AG04450 (cell line): ENCODE results near the gene SMDT1. TPM values are rescaled to one million over a fixed set of nuclear protein-coding genes. Genes with fewer than 3 reads are reported as not detected.
"Not testable (repeated sequence)": the region's sequence is repeated elsewhere in the genome, so short reads cannot be mapped to it uniquely, and the experiment has no call there.

ENCODE experiments used
- CTCF ChIA-PET: fragments of 300-600, 350-600 bp; formaldehyde crosslinking; extraction: SDS; loops from one replicate; lab custom pipeline; 2022; ENCODE audit warnings: antibody characterized with exemption, inconsistent platforms; lab: Charles Lee
- POLR2A ChIA-PET: fragments of 350-600 bp; formaldehyde crosslinking; extraction: SDS; loops from one replicate; lab custom pipeline; 2021; ENCODE audit warnings: antibody characterized with exemption, inconsistent platforms; lab: Yijun Ruan, JAX
- DNase-seq: peaks from one replicate; pipeline ENCODE4 v3.0.0-alpha.2; 2011; ENCODE audit warnings: low read depth, low spot score
- H3K27ac ChIP-seq: one replicate; pipeline ENCODE4 v1.5.1; 2012; ENCODE audit warnings: low read depth, low read length, control low read depth
- H3K27me3 ChIP-seq: one replicate; pipeline ENCODE4 v1.6.0; 2012; ENCODE audit warnings: low read length; ENCODE audit not compliant: control insufficient read depth, insufficient read depth
- H3K4me3 ChIP-seq: 2 replicates; pipeline ENCODE4 v1.5.1; 2011; ENCODE audit warnings: mild to moderate bottlenecking, low read depth, low read length, control low read depth
- H3K9me3 ChIP-seq: 2 replicates; pipeline ENCODE4 v1.5.1; 2012; ENCODE audit warnings: low read length; ENCODE audit not compliant: control insufficient read depth, insufficient read depth
- CTCF ChIP-seq: IDR thresholded peaks from 2 replicates; pipeline ENCODE4 v1.5.1; 2011; ENCODE audit warnings: low read depth, low read length, control low read depth, inconsistent platforms
- polyA plus RNA-seq: library from polyadenylated mRNA; depleted of rRNA; stranded (reverse); fragments of >200 nt; gene quantifications from 2 replicates; pipeline ENCODE4 v1.2.3, GENCODE V29; 2011

SMDT1 gene
- polyA plus RNA-seq, 1 experiment, result 28.9 TPM

GRCh38 chr22:42111798-42112197 lies 32.3 kb downstream of the SMDT1 start:
- Histone ChIP-seq H3K9me3 (peaks cover 17% of the 10 kb centered on the region), H3K27me3 (peaks cover 2% of the 10 kb centered on the region), H3K27ac (no peak overlapping the region), H3K4me3 (no peak overlapping the region)
- TF ChIP-seq CTCF, result no peak
- ChIA-PET POLR2A (no interaction called here), CTCF (interaction anchor here (0.6 to 2.0 kb wide), 4 partner anchors 11 to 119 kb away, joined by 3 to 7 read pairs (median 6); no protein-coding TSS in a partner anchor)
- DNase-seq, result no peak

DNA sequence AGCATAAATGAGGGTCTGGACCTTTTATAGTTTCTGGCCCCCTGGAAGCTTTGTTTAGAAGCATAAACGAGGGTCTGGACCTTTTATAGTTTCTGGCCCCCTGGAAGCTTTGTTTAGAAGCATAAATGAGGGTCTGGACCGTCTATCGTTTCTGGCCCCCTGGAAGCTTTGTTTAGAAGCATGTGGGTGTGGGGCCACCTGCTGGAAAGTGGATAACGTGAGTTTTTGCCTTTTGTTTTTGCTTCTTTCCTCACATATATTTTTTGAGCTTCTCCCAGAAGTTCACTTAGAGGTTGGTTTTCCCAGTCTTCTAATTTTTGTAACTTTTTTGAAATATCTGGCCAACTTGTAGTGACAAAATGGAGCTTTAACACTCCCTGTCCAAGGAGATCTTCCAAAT lies 33.3 kb downstream of the SMDT1 start:
- POLR2A ChIA-PET, H3K4me3 ChIP-seq, DNase-seq, H3K27me3 ChIP-seq, H3K27ac ChIP-seq: not testable (repeated sequence)
- peaks cover 17% of the 10 kb centered on the region for H3K9me3 ChIP-seq
- 0 out of 2 replicates have a peak, but pooled peaks have one; percentile 12 for TF ChIP-seq CTCF
- CTCF ChIA-PET, result interaction anchor here (0.9 to 2.0 kb wide), 2 partner anchors 22 to 146 kb away, joined by 4 to 7 read pairs; no protein-coding TSS in a partner anchor

DNA sequence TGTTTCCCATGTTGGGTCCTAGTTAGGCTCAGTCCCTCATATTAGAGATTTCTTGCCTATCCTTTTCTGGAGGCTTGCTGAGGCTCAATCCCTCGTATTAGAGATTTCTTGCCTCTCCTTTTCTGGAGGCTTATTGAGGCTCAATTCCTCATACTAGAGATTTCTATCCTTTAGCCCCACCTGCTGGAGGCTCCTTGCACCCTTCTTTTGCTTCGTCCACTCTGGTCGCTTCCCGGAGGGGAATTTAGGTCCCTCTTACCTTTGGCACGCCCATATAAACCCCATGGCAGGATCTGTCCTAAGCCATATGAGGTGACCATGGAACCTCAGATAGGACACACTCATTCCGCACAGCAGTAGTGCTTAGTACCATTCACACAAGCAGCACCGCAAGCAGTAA lies 35.2 kb downstream of the SMDT1 start:
- ChIA-PET POLR2A (no interaction called here), CTCF (interaction anchor here (0.6 to 1.0 kb wide), 2 partner anchors 56 to 417 kb away, joined by 3 read pairs; no protein-coding TSS in a partner anchor)
- DNase-seq, result no peak
- no peak overlapping the region for H3K27ac ChIP-seq
- H3K27me3 ChIP-seq, result no peaks in the 10 kb centered on the region
- peaks cover 13% of the 10 kb centered on the region for H3K9me3 ChIP-seq
- peak; percentile 48 for TF ChIP-seq CTCF
- H3K4me3 ChIP-seq, result no peak overlapping the region

- CTCF ChIA-PET, result interaction anchor here (0.6 to 1.0 kb wide), 2 partner anchors 55 to 418 kb away, joined by 3 read pairs; no protein-coding TSS in a partner anchor
- peaks cover 13% of the 10 kb centered on the region for H3K9me3 ChIP-seq
- H3K4me3 ChIP-seq, POLR2A ChIA-PET, DNase-seq, H3K27me3 ChIP-seq, H3K27ac ChIP-seq: not testable (repeated sequence)
Measured at GRCh38 chr22:42115420-42115830, 35.9 kb downstream of the SMDT1 start.

GRCh38 chr22:42116848-42117424 lies 37.4 kb downstream of the SMDT1 start:
- H3K9me3 ChIP-seq, result peaks cover 13% of the 10 kb centered on the region
- no peak overlapping the region for H3K4me3 ChIP-seq
- CTCF ChIA-PET, result interaction anchor here (0.6 to 1.4 kb wide), 2 partner anchors 26 to 102 kb away, joined by 3 to 7 read pairs; no protein-coding TSS in a partner anchor
- TF ChIP-seq CTCF, result no peak
- POLR2A ChIA-PET, result no interaction called here
- H3K27ac ChIP-seq, result no peak overlapping the region
- H3K27me3 ChIP-seq, result no peaks in the 10 kb centered on the region
- no peak for DNase-seq

- CTCF ChIA-PET, H3K9me3 ChIP-seq, H3K4me3 ChIP-seq, H3K27me3 ChIP-seq, DNase-seq, POLR2A ChIA-PET, H3K27ac ChIP-seq: not testable (repeated sequence)
Measured at GRCh38 chr22:42120231-42121021, 40.9 kb downstream of the SMDT1 start.

- H3K27me3 ChIP-seq, DNase-seq, POLR2A ChIA-PET, H3K9me3 ChIP-seq, H3K27ac ChIP-seq, CTCF ChIA-PET, H3K4me3 ChIP-seq: not testable (repeated sequence)
Measured at GRCh38 chr22:42123529-42123928, 44.0 kb downstream of the SMDT1 start.
